Measurements from ENCODE around the gene BOLA3.

DNA sequence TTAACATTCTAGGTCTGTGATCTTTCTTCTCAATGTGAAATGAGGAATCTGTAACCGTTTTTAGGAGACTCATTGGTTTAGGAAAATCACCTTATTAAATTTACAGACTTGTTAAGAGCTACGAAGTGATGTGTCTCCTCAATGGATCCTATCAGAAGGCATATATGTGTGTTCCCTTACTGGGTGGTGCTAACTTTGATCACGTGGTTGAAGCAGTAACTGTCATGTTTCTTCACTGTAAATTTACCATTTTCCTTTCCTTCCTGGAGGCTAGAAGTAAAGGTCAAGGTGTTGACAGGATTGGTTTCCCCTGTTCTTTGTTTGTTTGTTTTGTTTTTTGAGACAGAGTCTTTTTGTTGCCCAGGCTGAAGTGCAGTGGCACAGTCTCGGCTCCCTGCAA, 49.3 kb upstream of the BOLA3 start:
- TF ChIP-seq, protein P1, sequence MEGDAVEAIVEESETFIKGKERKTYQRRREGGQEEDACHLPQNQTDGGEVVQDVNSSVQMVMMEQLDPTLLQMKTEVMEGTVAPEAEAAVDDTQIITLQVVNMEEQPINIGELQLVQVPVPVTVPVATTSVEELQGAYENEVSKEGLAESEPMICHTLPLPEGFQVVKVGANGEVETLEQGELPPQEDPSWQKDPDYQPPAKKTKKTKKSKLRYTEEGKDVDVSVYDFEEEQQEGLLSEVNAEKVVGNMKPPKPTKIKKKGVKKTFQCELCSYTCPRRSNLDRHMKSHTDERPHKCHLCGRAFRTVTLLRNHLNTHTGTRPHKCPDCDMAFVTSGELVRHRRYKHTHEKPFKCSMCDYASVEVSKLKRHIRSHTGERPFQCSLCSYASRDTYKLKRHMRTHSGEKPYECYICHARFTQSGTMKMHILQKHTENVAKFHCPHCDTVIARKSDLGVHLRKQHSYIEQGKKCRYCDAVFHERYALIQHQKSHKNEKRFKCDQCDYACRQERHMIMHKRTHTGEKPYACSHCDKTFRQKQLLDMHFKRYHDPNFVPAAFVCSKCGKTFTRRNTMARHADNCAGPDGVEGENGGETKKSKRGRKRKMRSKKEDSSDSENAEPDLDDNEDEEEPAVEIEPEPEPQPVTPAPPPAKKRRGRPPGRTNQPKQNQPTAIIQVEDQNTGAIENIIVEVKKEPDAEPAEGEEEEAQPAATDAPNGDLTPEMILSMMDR (IDR thresholded peaks at IDR 0.05; ENCODE audit: low read depth, low read length, missing input control), result no peak
- TF ChIP-seq SP1 (IDR thresholded peaks at IDR 0.05), result no peak
- TF ChIP-seq EGR1 (IDR thresholded peaks at IDR 0.05; ENCODE audit: low read depth in 2 of 2), result no peak
- no peak for TF ChIP-seq JUND (IDR thresholded peaks at IDR 0.05)

Data from liver (tissue), 3 donors.